HepG2 (cell line): Measurements from ENCODE around the gene RNASE7. TPM values are rescaled to one million over a fixed set of nuclear protein-coding genes. Genes with fewer than 3 reads are reported as not detected.

Experiments used
- BRCA1 ChIP-seq: sonication (generic); formaldehyde crosslinking; IDR thresholded peaks from 2 replicates; pipeline ENCODE4 v1.4.0; 2020; ENCODE audit warnings: missing genetic modification reagents
- CBX1 ChIP-seq: IDR thresholded peaks from one replicate; pipeline ENCODE4 v1.6.1; 2016; ENCODE audit warnings: antibody characterized with exemption, low read depth
- CEBPZ ChIP-seq: IDR thresholded peaks from 2 replicates; pipeline ENCODE4 v1.6.1; 2012; ENCODE audit warnings: low read length, improper control_type of control experiment
- KAT7 ChIP-seq: IDR thresholded peaks from 2 replicates; pipeline ENCODE4 v1.6.1; 2018; ENCODE audit warnings: borderline replicate concordance, missing compliant biosample characterization
- PCBP2 ChIP-seq: fragments of 200-400 bp; formaldehyde crosslinking; optimal IDR thresholded peaks from 2 replicates; pipeline ENCODE3; 2018; ENCODE audit warnings: low read length, low read depth; ENCODE audit not compliant: poor library complexity, severe bottlenecking
- PRDM4 ChIP-seq: sonication (generic); formaldehyde crosslinking; IDR thresholded peaks from 2 replicates; pipeline ENCODE4 v1.9.0; 2021; ENCODE audit warnings: missing genetic modification reagents, borderline replicate concordance
- SP4 ChIP-seq: sonication (generic); formaldehyde crosslinking; IDR thresholded peaks from 2 replicates; pipeline ENCODE4 v1.8.1; 2023; ENCODE audit warnings: mild to moderate bottlenecking, missing genetic modification reagents
- ZBED4 ChIP-seq: sonication (generic); formaldehyde crosslinking; IDR thresholded peaks from 2 replicates; pipeline ENCODE4 v1.4.0; 2020; ENCODE audit warnings: missing genetic modification reagents, borderline replicate concordance
- ZBTB21 ChIP-seq: sonication (generic); formaldehyde crosslinking; IDR thresholded peaks from 2 replicates; pipeline ENCODE4 v1.4.0; 2020; ENCODE audit warnings: missing genetic modification reagents
- ZFYVE20 ChIP-seq: sonication (generic); formaldehyde crosslinking; IDR thresholded peaks from 2 replicates; pipeline ENCODE4 v1.8.0; 2023; ENCODE audit warnings: low read depth, mild to moderate bottlenecking, moderate library complexity, missing genetic modification reagents, borderline replicate concordance
- ZMYM3 ChIP-seq: sonication (generic); formaldehyde crosslinking; IDR thresholded peaks from 2 replicates; pipeline ENCODE4 v1.5.1; 2020; ENCODE audit warnings: mild to moderate bottlenecking, missing genetic modification reagents
- ZNF609 ChIP-seq: sonication (generic); formaldehyde crosslinking; IDR thresholded peaks from 2 replicates; pipeline ENCODE4 v1.4.0; 2020; ENCODE audit warnings: mild to moderate bottlenecking, missing genetic modification reagents, borderline replicate concordance
- ZNF619 ChIP-seq: sonication (generic); formaldehyde crosslinking; IDR thresholded peaks from 2 replicates; pipeline ENCODE4 v1.4.0; 2020; ENCODE audit warnings: mild to moderate bottlenecking, missing genetic modification reagents
- polyA plus RNA-seq, 8 experiments: library from polyadenylated mRNA; depleted of rRNA in 3 of 8; stranded (reverse) in 7 of 8; unstranded in 1 of 8; fragments of >200 nt; fragmentation: Illumina TruSeq in 4 of 8; extraction: Trizol in 4 of 8; gene quantifications; 2 replicates each; pipeline versions ENCODE4 v1.2.1 to v1.2.3, GENCODE V29; 2011 to 2016; ENCODE audit warnings: low read depth in 4 of 8, missing spikeins in 1 of 8, mixed read lengths in 1 of 8; ENCODE audit not compliant: insufficient read depth in 1 of 8
- total RNA-seq, 5 experiments: library from RNA; depleted of rRNA; stranded (reverse); fragments of >200 nt; fragmentation: Illumina TruSeq; extraction: Trizol; gene quantifications; 2 replicates each; pipeline ENCODE4 v1.2.3, GENCODE V29; 2016; ENCODE audit warnings: low read depth in 1 of 5

Gene RNASE7
- total and polyA plus RNA-seq, 2 of the 13 experiments (the other 11 are each of a cell fraction or from before 2014, with no cell fraction given), result 0.04 TPM; not detected in 1

GRCh38 chr14:21025371-21026273 is 16.5 kb upstream of the RNASE7 start (continued):
- TF ChIP-seq ZBED4 (CRISPR knock-in tag) (no peak), SP4 (CRISPR knock-in tag) (0 out of 2 replicates have a peak, but pooled peaks have one; percentile 22), ZMYM3 (CRISPR knock-in tag) (no peak), CEBPZ (no peak), ZNF609 (CRISPR knock-in tag) (0 out of 2 replicates have a peak, but pooled peaks have one; percentile 2), ZFYVE20 (CRISPR knock-in tag) (no peak), PCBP2 (no peak), BRCA1 (CRISPR knock-in tag) (no peak), ZBTB21 (CRISPR knock-in tag) (no peak), ZNF619 (no peak), PRDM4 (CRISPR knock-in tag) (no peak), CBX1 (no peak), KAT7 (CRISPR knock-in tag) (no peak)
